AG09319 (cell line): Measurements from ENCODE around the gene SP100.

Experiments used
- DNase-seq: peaks from one replicate; pipeline ENCODE4 v3.0.0-alpha.2; 2010; ENCODE audit warnings: low read depth; ENCODE audit errors: extremely low read depth
- CTCF ChIP-seq: IDR thresholded peaks from 2 replicates; pipeline ENCODE4 v1.5.1; 2011; ENCODE audit warnings: low read depth, mild to moderate bottlenecking, inconsistent platforms, low read length, moderate library complexity

The SP100 gene

GRCh38 chr2:230564805-230565779 lies 149.1 kb downstream of the SP100 start:
- DNase-seq: no peak
- no peak for TF ChIP-seq CTCF

- DNase-seq: no peak
- no peak for TF ChIP-seq CTCF
Observed at GRCh38 chr2:230569298-230569697, 153.3 kb downstream of the SP100 start.

GRCh38 chr2:230570987-230571386 lies 155.0 kb downstream of the SP100 start:
- TF ChIP-seq CTCF: no peak
- no peak for DNase-seq

- no peak for DNase-seq
Observed at GRCh38 chr2:230575642-230576324, 159.8 kb downstream of the SP100 start.

GRCh38 chr2:230577114-230577513 lies 161.1 kb downstream of the SP100 start:
- DNase-seq: no peak
- TF ChIP-seq CTCF: no peak

More at GRCh38 chr2:230575642-230576324, 159.8 kb downstream of the SP100 start:
- no peak for TF ChIP-seq CTCF

- no peak for DNase-seq
- TF ChIP-seq CTCF: no peak
Observed at GRCh38 chr2:230578106-230578505, 162.1 kb downstream of the SP100 start.

- no peak for TF ChIP-seq CTCF
- DNase-seq: no peak
Observed at GRCh38 chr2:230582851-230583283, 166.9 kb downstream of the SP100 start.
